AG04450 (cell line): ENCODE data around the gene APEH. TPM values are rescaled to one million over a fixed set of nuclear protein-coding genes. Genes with fewer than 3 reads are reported as not detected.

Source experiments
- CTCF ChIA-PET: fragments of 300-600, 350-600 bp; formaldehyde crosslinking; extraction: SDS; loops from one replicate; lab custom pipeline; 2022; ENCODE audit warnings: antibody characterized with exemption, inconsistent platforms; lab: Charles Lee
- POLR2A ChIA-PET: fragments of 350-600 bp; formaldehyde crosslinking; extraction: SDS; loops from one replicate; lab custom pipeline; 2021; ENCODE audit warnings: antibody characterized with exemption, inconsistent platforms; lab: Yijun Ruan, JAX
- DNase-seq: peaks from one replicate; pipeline ENCODE4 v3.0.0-alpha.2; 2011; ENCODE audit warnings: low read depth, low spot score
- H3K27ac ChIP-seq: one replicate; pipeline ENCODE4 v1.5.1; 2012; ENCODE audit warnings: low read depth, low read length, control low read depth
- H3K27me3 ChIP-seq: one replicate; pipeline ENCODE4 v1.6.0; 2012; ENCODE audit warnings: low read length; ENCODE audit not compliant: control insufficient read depth, insufficient read depth
- H3K4me3 ChIP-seq: 2 replicates; pipeline ENCODE4 v1.5.1; 2011; ENCODE audit warnings: mild to moderate bottlenecking, low read depth, low read length, control low read depth
- H3K9me3 ChIP-seq: 2 replicates; pipeline ENCODE4 v1.5.1; 2012; ENCODE audit warnings: low read length; ENCODE audit not compliant: control insufficient read depth, insufficient read depth
- CTCF ChIP-seq: IDR thresholded peaks from 2 replicates; pipeline ENCODE4 v1.5.1; 2011; ENCODE audit warnings: low read depth, low read length, control low read depth, inconsistent platforms
- polyA plus RNA-seq: library from polyadenylated mRNA; depleted of rRNA; stranded (reverse); fragments of >200 nt; gene quantifications from 2 replicates; pipeline ENCODE4 v1.2.3, GENCODE V29; 2011

The APEH gene
- polyA plus RNA-seq, 1 experiment, result 85.3 TPM

- Histone ChIP-seq H3K27me3 (no peaks in the 10 kb centered on the region), H3K27ac (no peak overlapping the region), H3K4me3 (peak overlapping the region; percentile 100), H3K9me3 (peaks cover 12% of the 10 kb centered on the region; the same call in 1 of the 2 replicates)
- ChIA-PET CTCF (interaction anchor here (0.9 to 1.8 kb wide), 3 partner anchors 19 to 79 kb away, joined by 3 to 5 read pairs (median 3); no protein-coding TSS in a partner anchor), POLR2A (interaction anchor here (0.6 kb wide), 1 partner anchor 367 kb away, joined by 3 read pairs; the partner anchor contains the start of gene RBM5)
- DNase-seq, result no peak
- no peak for TF ChIP-seq CTCF
Measured at GRCh38 chr3:49721896-49722781, 48.0 kb downstream of the APEH start.

GRCh38 chr3:49722896-49723295 is 48.7 kb downstream of the APEH start:
- no peaks in the 10 kb centered on the region for H3K27me3 ChIP-seq
- peak overlapping the region; percentile 87 for H3K27ac ChIP-seq
- peaks cover 11% of the 10 kb centered on the region; the same call in 1 of the 2 replicates for H3K9me3 ChIP-seq
- peak overlapping the region; percentile 100 for H3K4me3 ChIP-seq
- no peak for DNase-seq
- POLR2A ChIA-PET, result interaction anchor here (0.6 kb wide), 1 partner anchor 366 kb away, joined by 3 read pairs; the partner anchor contains the start of gene RBM5
- CTCF ChIA-PET, result interaction anchor here (0.9 to 1.1 kb wide), 3 partner anchors 20 to 80 kb away, joined by 3 read pairs; partner anchors contain the start of gene INKA1
- no peak for TF ChIP-seq CTCF

GRCh38 chr3:49723296-49723627 is 49.1 kb downstream of the APEH start:
- TF ChIP-seq CTCF, result no peak
- ChIA-PET POLR2A (interaction anchor here (1.0 to 1.2 kb wide), 2 partner anchors 8 to 82 kb away, joined by 3 to 4 read pairs; no protein-coding TSS in a partner anchor), CTCF (interaction anchor here (1.0 to 1.1 kb wide), 2 partner anchors 20 to 80 kb away, joined by 3 read pairs; partner anchors contain the start of gene INKA1)
- Histone ChIP-seq H3K27me3 (no peaks in the 10 kb centered on the region), H3K4me3 (peak overlapping the region; percentile 100), H3K27ac (peak overlapping the region; percentile 87), H3K9me3 (peaks cover 7% of the 10 kb centered on the region; the same call in 1 of the 2 replicates)
- no peak for DNase-seq

- H3K27me3 ChIP-seq, result no peaks in the 10 kb centered on the region
- POLR2A ChIA-PET, result interaction anchor here (1.0 to 1.2 kb wide), 2 partner anchors 8 to 82 kb away, joined by 3 to 4 read pairs; no protein-coding TSS in a partner anchor
- H3K9me3 ChIP-seq, result peaks cover under 1% of the 10 kb centered on the region; the same call in 1 of the 2 replicates
- peak within 1 kb of the TSS; percentile 91 for H3K27ac ChIP-seq
- TF ChIP-seq CTCF, result no peak
- DNase-seq, result peak; percentile 89
- H3K4me3 ChIP-seq, result peak within 1 kb of the TSS; percentile 100
- CTCF ChIA-PET, result interaction anchor here (1.0 kb wide), 1 partner anchor 79 kb away, joined by 3 read pairs; the partner anchor contains the start of gene INKA1
Measured at GRCh38 chr3:49723628-49724551, 49.7 kb downstream of the APEH start, which contains the start of gene GMPPB. Gene GMPPB (minus strand): TSS chr3:49723951. CDS start chr3:49723726, 225 bp downstream.
